ENCODE data around the gene TCF4.

GRCh38 chr18:55189972-55190371, 398.0 kb downstream of the TCF4 start:
- TF ChIP-seq POLR2AphosphoS5 (IDR thresholded peaks at IDR 0.05) = no peak
- TF ChIP-seq CTCF (IDR thresholded peaks at IDR 0.05 in 8 of 11, conservative IDR thresholded peaks at IDR 0.05 in 3 of 11) = no peak

Measured in spleen (tissue), 7 donors.